HepG2 (cell line): Measurements from ENCODE around the gene TCF3. TPM values are rescaled to one million over a fixed set of nuclear protein-coding genes. Genes with fewer than 3 reads are reported as not detected.
A peak's percentile ranks its signal among the peaks of the same experiment; 100 is the strongest.

Experiments used
- ATF7 ChIP-seq, 2 experiments: fragments of 450-650 bp in 1 of 2; sonication (generic) in 1 of 2; formaldehyde crosslinking in 1 of 2; IDR thresholded peaks; 2 replicates each; pipeline versions ENCODE4 v1.4.0 to v1.6.1; 2016 to 2020; ENCODE audit warnings: antibody characterized with exemption in 1 of 2, mild to moderate bottlenecking in 1 of 2, missing genetic modification reagents in 1 of 2
- DMAP1 ChIP-seq: IDR thresholded peaks from 2 replicates; pipeline ENCODE4 v1.6.1; 2016
- PCBP2 ChIP-seq: fragments of 200-400 bp; formaldehyde crosslinking; optimal IDR thresholded peaks from 2 replicates; pipeline ENCODE3; 2018; ENCODE audit warnings: low read length, low read depth; ENCODE audit not compliant: poor library complexity, severe bottlenecking
- RAD21 ChIP-seq: fragments of 450-650 bp; formaldehyde crosslinking; IDR thresholded peaks from 2 replicates; pipeline ENCODE4 v1.5.0; 2020; ENCODE audit warnings: mild to moderate bottlenecking
- RFX5 ChIP-seq: IDR thresholded peaks from 2 replicates; pipeline ENCODE4 v1.6.1; 2011; ENCODE audit warnings: low read depth, low read length, improper control_type of control experiment
- SMAD1 ChIP-seq: sonication (generic); formaldehyde crosslinking; IDR thresholded peaks from 2 replicates; pipeline ENCODE4 v1.4.0; 2020; ENCODE audit warnings: missing genetic modification reagents, low read depth, mild to moderate bottlenecking, borderline replicate concordance
- SOX13 ChIP-seq, 3 experiments: fragments of 450-650 bp in 1 of 3; sonication (generic) in 1 of 3; formaldehyde crosslinking in 1 of 3; IDR thresholded peaks in 2 of 3; conservative IDR thresholded peaks in 1 of 3; 2 replicates each; pipeline versions ENCODE4 v1.5.0 to v1.6.1; 2016 to 2020; ENCODE audit warnings: antibody characterized with exemption in 1 of 3, mild to moderate bottlenecking in 1 of 3, missing compliant biosample characterization in 1 of 3, missing genetic modification reagents in 1 of 3, moderate library complexity in 1 of 3
- TARDBP ChIP-seq: sonication (generic); formaldehyde crosslinking; IDR thresholded peaks from 2 replicates; pipeline ENCODE4 v1.8.0; 2022; ENCODE audit warnings: mild to moderate bottlenecking, missing genetic modification reagents
- ZNF543 ChIP-seq: sonication (generic); formaldehyde crosslinking; IDR thresholded peaks from 2 replicates; pipeline ENCODE4 v1.4.0; 2020; ENCODE audit warnings: mild to moderate bottlenecking, missing genetic modification reagents
- ZNF557 ChIP-seq: sonication (generic); formaldehyde crosslinking; IDR thresholded peaks from 2 replicates; pipeline ENCODE4 v1.4.0; 2020; ENCODE audit warnings: missing genetic modification reagents
- ZNF772 ChIP-seq: sonication (generic); formaldehyde crosslinking; IDR thresholded peaks from 2 replicates; pipeline ENCODE4 v1.5.0; 2020; ENCODE audit warnings: mild to moderate bottlenecking, missing genetic modification reagents
- polyA plus RNA-seq, 8 experiments: library from polyadenylated mRNA; depleted of rRNA in 3 of 8; stranded (reverse) in 7 of 8; unstranded in 1 of 8; fragments of >200 nt; fragmentation: Illumina TruSeq in 4 of 8; extraction: Trizol in 4 of 8; gene quantifications; 2 replicates each; pipeline versions ENCODE4 v1.2.1 to v1.2.3, GENCODE V29; 2011 to 2016; ENCODE audit warnings: low read depth in 4 of 8, missing spikeins in 1 of 8, mixed read lengths in 1 of 8; ENCODE audit not compliant: insufficient read depth in 1 of 8
- total RNA-seq, 5 experiments: library from RNA; depleted of rRNA; stranded (reverse); fragments of >200 nt; fragmentation: Illumina TruSeq; extraction: Trizol; gene quantifications; 2 replicates each; pipeline ENCODE4 v1.2.3, GENCODE V29; 2016; ENCODE audit warnings: low read depth in 1 of 5
- TF ChIP-seq, protein P1 (sequence below): sonication (generic); formaldehyde crosslinking; IDR thresholded peaks from 2 replicates; pipeline ENCODE4 v1.5.1; 2020; ENCODE audit warnings: mild to moderate bottlenecking, missing genetic modification reagents, moderate library complexity
- TF ChIP-seq, protein P2 (sequence below): sonication (generic); formaldehyde crosslinking; conservative IDR thresholded peaks from 2 replicates; pipeline ENCODE4 v1.8.0; 2022; ENCODE audit warnings: missing genetic modification reagents
- TF ChIP-seq, protein P3 (sequence below): sonication (generic); formaldehyde crosslinking; IDR thresholded peaks from 2 replicates; pipeline ENCODE4 v1.5.1; 2020; ENCODE audit warnings: mild to moderate bottlenecking, missing genetic modification reagents, borderline replicate concordance
- TF ChIP-seq, protein P4 (sequence below), 2 experiments: IDR thresholded peaks; 2 replicates each; pipeline ENCODE4 v1.6.1; 2011 to 2012; ENCODE audit warnings: low read length in 2 of 2, borderline replicate concordance in 1 of 2, low read depth in 1 of 2, mild to moderate bottlenecking in 1 of 2, moderate library complexity in 1 of 2

Gene TCF3
- total and polyA plus RNA-seq, 2 of the 13 experiments (the other 11 are each of a cell fraction or from before 2014, with no cell fraction given): 51.4 to 53.2 TPM

DNA sequence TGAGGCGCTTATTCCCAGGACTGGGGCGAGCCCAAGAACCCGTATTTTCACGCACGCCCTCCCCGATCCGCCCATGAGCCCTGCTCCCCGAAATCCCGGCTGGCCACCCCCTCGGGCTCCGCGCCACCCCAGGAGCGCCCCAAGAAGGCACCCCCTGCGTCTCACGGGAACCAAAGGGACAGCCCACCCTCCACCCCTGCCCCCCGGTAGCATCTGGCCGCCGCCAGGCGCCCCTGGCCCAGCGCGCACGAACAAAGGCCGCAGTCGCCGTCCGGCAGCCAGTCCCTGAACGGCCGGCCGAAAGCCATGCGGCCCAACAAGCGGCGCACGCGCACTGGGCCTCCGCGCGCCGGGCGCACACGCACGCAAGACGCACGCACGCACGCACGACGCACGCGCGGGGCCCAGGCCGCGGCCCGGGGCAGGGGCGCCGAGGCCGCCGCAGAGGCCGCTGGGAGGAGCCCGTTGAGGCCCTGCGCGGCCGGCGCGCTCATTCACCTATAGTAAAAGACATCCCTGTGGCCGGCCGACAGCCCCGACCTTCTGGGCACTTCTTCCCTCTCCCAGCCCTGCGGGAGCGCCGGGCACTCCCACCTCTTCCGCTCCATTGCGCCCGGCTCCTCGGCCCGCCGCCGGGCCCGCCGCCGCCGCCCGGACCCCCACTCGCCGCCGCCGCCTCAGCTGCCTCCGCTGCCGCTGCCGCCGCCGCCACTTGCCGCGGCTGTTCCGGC lies 60.2 kb downstream of the TCF3 start (continued):
- TF ChIP-seq TARDBP (peak; percentile 40; the same call in 1 of the 2 replicates), ZNF772 (CRISPR knock-in tag) (peak; percentile 52; the same call in 1 of the 2 replicates), ZNF557 (CRISPR knock-in tag) (no peak), RAD21 (no peak; the same call in none of the 2 replicates), SMAD1 (CRISPR knock-in tag) (no peak), PCBP2 (no peak), DMAP1 (CRISPR knock-in tag) (peak; percentile 83), RFX5 (0 out of 2 replicates have a peak, but pooled peaks have one; percentile 36), ATF7 (IDR thresholded peaks at IDR 0.05) (no peak), ATF7 (CRISPR knock-in tag; IDR thresholded peaks at IDR 0.05) (0 out of 2 replicates have a peak, but pooled peaks have one; percentile 40), SOX13 (IDR thresholded peaks at IDR 0.05) (no peak), SOX13 (CRISPR knock-in tag; conservative IDR thresholded peaks at IDR 0.05 in 1 of 2, IDR thresholded peaks at IDR 0.05 in 1 of 2) (no peak), ZNF543 (CRISPR knock-in tag) (peak; percentile 88; the same call in 1 of the 2 replicates)
- TF ChIP-seq, protein P1, sequence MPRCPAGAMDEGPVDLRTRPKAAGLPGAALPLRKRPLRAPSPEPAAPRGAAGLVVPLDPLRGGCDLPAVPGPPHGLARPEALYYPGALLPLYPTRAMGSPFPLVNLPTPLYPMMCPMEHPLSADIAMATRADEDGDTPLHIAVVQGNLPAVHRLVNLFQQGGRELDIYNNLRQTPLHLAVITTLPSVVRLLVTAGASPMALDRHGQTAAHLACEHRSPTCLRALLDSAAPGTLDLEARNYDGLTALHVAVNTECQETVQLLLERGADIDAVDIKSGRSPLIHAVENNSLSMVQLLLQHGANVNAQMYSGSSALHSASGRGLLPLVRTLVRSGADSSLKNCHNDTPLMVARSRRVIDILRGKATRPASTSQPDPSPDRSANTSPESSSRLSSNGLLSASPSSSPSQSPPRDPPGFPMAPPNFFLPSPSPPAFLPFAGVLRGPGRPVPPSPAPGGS (CRISPR knock-in tag): peak; percentile 55; the same call in 1 of the 2 replicates
- TF ChIP-seq, protein P2, sequence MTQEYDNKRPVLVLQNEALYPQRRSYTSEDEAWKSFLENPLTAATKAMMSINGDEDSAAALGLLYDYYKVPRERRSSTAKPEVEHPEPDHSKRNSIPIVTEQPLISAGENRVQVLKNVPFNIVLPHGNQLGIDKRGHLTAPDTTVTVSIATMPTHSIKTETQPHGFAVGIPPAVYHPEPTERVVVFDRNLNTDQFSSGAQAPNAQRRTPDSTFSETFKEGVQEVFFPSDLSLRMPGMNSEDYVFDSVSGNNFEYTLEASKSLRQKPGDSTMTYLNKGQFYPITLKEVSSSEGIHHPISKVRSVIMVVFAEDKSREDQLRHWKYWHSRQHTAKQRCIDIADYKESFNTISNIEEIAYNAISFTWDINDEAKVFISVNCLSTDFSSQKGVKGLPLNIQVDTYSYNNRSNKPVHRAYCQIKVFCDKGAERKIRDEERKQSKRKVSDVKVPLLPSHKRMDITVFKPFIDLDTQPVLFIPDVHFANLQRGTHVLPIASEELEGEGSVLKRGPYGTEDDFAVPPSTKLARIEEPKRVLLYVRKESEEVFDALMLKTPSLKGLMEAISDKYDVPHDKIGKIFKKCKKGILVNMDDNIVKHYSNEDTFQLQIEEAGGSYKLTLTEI (CRISPR knock-in tag): no peak
- TF ChIP-seq, protein P3, sequence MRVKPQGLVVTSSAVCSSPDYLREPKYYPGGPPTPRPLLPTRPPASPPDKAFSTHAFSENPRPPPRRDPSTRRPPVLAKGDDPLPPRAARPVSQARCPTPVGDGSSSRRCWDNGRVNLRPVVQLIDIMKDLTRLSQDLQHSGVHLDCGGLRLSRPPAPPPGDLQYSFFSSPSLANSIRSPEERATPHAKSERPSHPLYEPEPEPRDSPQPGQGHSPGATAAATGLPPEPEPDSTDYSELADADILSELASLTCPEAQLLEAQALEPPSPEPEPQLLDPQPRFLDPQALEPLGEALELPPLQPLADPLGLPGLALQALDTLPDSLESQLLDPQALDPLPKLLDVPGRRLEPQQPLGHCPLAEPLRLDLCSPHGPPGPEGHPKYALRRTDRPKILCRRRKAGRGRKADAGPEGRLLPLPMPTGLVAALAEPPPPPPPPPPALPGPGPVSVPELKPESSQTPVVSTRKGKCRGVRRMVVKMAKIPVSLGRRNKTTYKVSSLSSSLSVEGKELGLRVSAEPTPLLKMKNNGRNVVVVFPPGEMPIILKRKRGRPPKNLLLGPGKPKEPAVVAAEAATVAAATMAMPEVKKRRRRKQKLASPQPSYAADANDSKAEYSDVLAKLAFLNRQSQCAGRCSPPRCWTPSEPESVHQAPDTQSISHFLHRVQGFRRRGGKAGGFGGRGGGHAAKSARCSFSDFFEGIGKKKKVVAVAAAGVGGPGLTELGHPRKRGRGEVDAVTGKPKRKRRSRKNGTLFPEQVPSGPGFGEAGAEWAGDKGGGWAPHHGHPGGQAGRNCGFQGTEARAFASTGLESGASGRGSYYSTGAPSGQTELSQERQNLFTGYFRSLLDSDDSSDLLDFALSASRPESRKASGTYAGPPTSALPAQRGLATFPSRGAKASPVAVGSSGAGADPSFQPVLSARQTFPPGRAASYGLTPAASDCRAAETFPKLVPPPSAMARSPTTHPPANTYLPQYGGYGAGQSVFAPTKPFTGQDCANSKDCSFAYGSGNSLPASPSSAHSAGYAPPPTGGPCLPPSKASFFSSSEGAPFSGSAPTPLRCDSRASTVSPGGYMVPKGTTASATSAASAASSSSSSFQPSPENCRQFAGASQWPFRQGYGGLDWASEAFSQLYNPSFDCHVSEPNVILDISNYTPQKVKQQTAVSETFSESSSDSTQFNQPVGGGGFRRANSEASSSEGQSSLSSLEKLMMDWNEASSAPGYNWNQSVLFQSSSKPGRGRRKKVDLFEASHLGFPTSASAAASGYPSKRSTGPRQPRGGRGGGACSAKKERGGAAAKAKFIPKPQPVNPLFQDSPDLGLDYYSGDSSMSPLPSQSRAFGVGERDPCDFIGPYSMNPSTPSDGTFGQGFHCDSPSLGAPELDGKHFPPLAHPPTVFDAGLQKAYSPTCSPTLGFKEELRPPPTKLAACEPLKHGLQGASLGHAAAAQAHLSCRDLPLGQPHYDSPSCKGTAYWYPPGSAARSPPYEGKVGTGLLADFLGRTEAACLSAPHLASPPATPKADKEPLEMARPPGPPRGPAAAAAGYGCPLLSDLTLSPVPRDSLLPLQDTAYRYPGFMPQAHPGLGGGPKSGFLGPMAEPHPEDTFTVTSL (CRISPR knock-in tag): no peak
- TF ChIP-seq, protein P4, sequence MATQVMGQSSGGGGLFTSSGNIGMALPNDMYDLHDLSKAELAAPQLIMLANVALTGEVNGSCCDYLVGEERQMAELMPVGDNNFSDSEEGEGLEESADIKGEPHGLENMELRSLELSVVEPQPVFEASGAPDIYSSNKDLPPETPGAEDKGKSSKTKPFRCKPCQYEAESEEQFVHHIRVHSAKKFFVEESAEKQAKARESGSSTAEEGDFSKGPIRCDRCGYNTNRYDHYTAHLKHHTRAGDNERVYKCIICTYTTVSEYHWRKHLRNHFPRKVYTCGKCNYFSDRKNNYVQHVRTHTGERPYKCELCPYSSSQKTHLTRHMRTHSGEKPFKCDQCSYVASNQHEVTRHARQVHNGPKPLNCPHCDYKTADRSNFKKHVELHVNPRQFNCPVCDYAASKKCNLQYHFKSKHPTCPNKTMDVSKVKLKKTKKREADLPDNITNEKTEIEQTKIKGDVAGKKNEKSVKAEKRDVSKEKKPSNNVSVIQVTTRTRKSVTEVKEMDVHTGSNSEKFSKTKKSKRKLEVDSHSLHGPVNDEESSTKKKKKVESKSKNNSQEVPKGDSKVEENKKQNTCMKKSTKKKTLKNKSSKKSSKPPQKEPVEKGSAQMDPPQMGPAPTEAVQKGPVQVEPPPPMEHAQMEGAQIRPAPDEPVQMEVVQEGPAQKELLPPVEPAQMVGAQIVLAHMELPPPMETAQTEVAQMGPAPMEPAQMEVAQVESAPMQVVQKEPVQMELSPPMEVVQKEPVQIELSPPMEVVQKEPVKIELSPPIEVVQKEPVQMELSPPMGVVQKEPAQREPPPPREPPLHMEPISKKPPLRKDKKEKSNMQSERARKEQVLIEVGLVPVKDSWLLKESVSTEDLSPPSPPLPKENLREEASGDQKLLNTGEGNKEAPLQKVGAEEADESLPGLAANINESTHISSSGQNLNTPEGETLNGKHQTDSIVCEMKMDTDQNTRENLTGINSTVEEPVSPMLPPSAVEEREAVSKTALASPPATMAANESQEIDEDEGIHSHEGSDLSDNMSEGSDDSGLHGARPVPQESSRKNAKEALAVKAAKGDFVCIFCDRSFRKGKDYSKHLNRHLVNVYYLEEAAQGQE (IDR thresholded peaks at IDR 0.05; ENCODE audit: borderline replicate concordance in 1 of 2, low read depth in 1 of 2, low read length in 2 of 2): no peak
